AG09319 (cell line): Measurements from ENCODE around the gene NEXMIF.
"Not testable (repeated sequence)": the region's sequence is repeated elsewhere in the genome, so short reads cannot be mapped to it uniquely, and the experiment has no call there.

Source experiments
- DNase-seq: peaks from one replicate; pipeline ENCODE4 v3.0.0-alpha.2; 2010; ENCODE audit warnings: low read depth; ENCODE audit errors: extremely low read depth
- CTCF ChIP-seq: IDR thresholded peaks from 2 replicates; pipeline ENCODE4 v1.5.1; 2011; ENCODE audit warnings: low read depth, mild to moderate bottlenecking, inconsistent platforms, low read length, moderate library complexity

The NEXMIF gene

GRCh38 chrX:74922922-74923543 is 2.2 kb downstream of the NEXMIF start:
- no peak for TF ChIP-seq CTCF
- no peak for DNase-seq

- TF ChIP-seq CTCF: no peak
These were observed 13.8 kb downstream of the NEXMIF start for GRCh38 chrX:74911494-74911893.

GRCh38 chrX:74906417-74906816 is 18.8 kb downstream of the NEXMIF start:
- no peak for TF ChIP-seq CTCF
- no peak for DNase-seq

More at GRCh38 chrX:74911494-74911893, 13.8 kb downstream of the NEXMIF start:
- DNase-seq: no peak

GRCh38 chrX:74902806-74903205 is 22.4 kb downstream of the NEXMIF start:
- DNase-seq: no peak
- TF ChIP-seq CTCF: no peak

- no peak for TF ChIP-seq CTCF
- no peak for DNase-seq
These were observed 32.7 kb downstream of the NEXMIF start for GRCh38 chrX:74892561-74892960.

- TF ChIP-seq CTCF: no peak
- DNase-seq: no peak
These were observed 34.4 kb downstream of the NEXMIF start for GRCh38 chrX:74890676-74891430.

- DNase-seq: not testable (repeated sequence)
These were observed 42.9 kb downstream of the NEXMIF start for GRCh38 chrX:74882383-74882782.
